ENCODE results near the gene ZCWPW1.
"Not testable (repeated sequence)": the region's sequence is repeated elsewhere in the genome, so short reads cannot be mapped to it uniquely, and the experiment has no call there.

ZCWPW1 gene

GRCh38 chr7:100357131-100357561 is 71.4 kb downstream of the ZCWPW1 start:
- DNase-seq (ENCODE audit: low spot score) (no peak), FAIRE-seq (no peak)

- DNase-seq (ENCODE audit: low spot score) (no peak), FAIRE-seq (no peak)
Observed at GRCh38 chr7:100356416-100357068, 72.0 kb downstream of the ZCWPW1 start.

- FAIRE-seq, result no peak
- no peak for DNase-seq (ENCODE audit: low spot score)
Observed at GRCh38 chr7:100353685-100354330, 74.7 kb downstream of the ZCWPW1 start.

- FAIRE-seq, result no peak
Observed at GRCh38 chr7:100352984-100353684, 75.4 kb downstream of the ZCWPW1 start.

GRCh38 chr7:100352230-100352781 is 76.2 kb downstream of the ZCWPW1 start:
- not testable (repeated sequence) for DNase-seq (ENCODE audit: low spot score); FAIRE-seq

More at GRCh38 chr7:100352984-100353684, 75.4 kb downstream of the ZCWPW1 start:
- no peak for DNase-seq (ENCODE audit: low spot score)

- DNase-seq (ENCODE audit: low spot score) (no peak), FAIRE-seq (no peak)
Observed at GRCh38 chr7:100351657-100352058, 76.8 kb downstream of the ZCWPW1 start.
